Fibroblast of the aortic adventitia (primary cell): Measurements from ENCODE around the gene ABLIM1. TPM values are rescaled to one million over a fixed set of nuclear protein-coding genes. Genes with fewer than 3 reads are reported as not detected.

Experiments
- DNase-seq: peaks from one replicate; pipeline ENCODE4 v3.0.0-alpha.2; 2010; ENCODE audit warnings: low read depth
- H3K4me3 ChIP-seq: 2 replicates; pipeline ENCODE4 v1.5.1; 2011; ENCODE audit warnings: low read depth, mild to moderate bottlenecking, control low read depth, low read length, moderate library complexity
- CTCF ChIP-seq: IDR thresholded peaks from 2 replicates; pipeline ENCODE4 v1.5.1; 2011; ENCODE audit warnings: mild to moderate bottlenecking, low read length, control low read depth, inconsistent platforms; ENCODE audit not compliant: insufficient read depth
- total RNA-seq: library from RNA; depleted of rRNA; stranded (reverse); fragments of >200 nt; gene quantifications from 2 replicates; pipeline ENCODE4 v1.2.3, GENCODE V29; 2012; ENCODE audit warnings: low replicate concordance

Gene ABLIM1
- total RNA-seq, 1 donor: 36.1 TPM

- DNase-seq: peak; percentile 72
- no peak overlapping the region for H3K4me3 ChIP-seq
- TF ChIP-seq CTCF: no peak
These were observed 26.7 kb upstream of the ABLIM1 start for GRCh38 chr10:114684822-114685209.

- no peak for TF ChIP-seq CTCF
- DNase-seq: peak; percentile 73
- peak overlapping the region; percentile 32 for H3K4me3 ChIP-seq
These were observed 26.2 kb upstream of the ABLIM1 start for GRCh38 chr10:114684084-114684821.

- no peak for TF ChIP-seq CTCF
- no peak for DNase-seq
- H3K4me3 ChIP-seq: no peak overlapping the region
These were observed 25.5 kb upstream of the ABLIM1 start for GRCh38 chr10:114683593-114683992.

GRCh38 chr10:114683162-114683561 is 25.1 kb upstream of the ABLIM1 start:
- no peak for DNase-seq
- TF ChIP-seq CTCF: no peak
- no peak overlapping the region for H3K4me3 ChIP-seq

- no peak for TF ChIP-seq CTCF
- no peak for DNase-seq
- H3K4me3 ChIP-seq: no peak overlapping the region
These were observed 24.5 kb upstream of the ABLIM1 start for GRCh38 chr10:114682532-114682931.

- no peak overlapping the region for H3K4me3 ChIP-seq
- no peak for TF ChIP-seq CTCF
- no peak for DNase-seq
These were observed 24.0 kb upstream of the ABLIM1 start for GRCh38 chr10:114682121-114682520.

- TF ChIP-seq CTCF: no peak
- no peak overlapping the region for H3K4me3 ChIP-seq
- DNase-seq: no peak
These were observed 23.5 kb upstream of the ABLIM1 start for GRCh38 chr10:114681542-114681941.
